Karpas-422 (cell line): ENCODE data around the gene MAGED4B. TPM values are rescaled to one million over a fixed set of nuclear protein-coding genes. Genes with fewer than 3 reads are reported as not detected.

Source experiments
- DNase-seq: peaks from one replicate; pipeline ENCODE4 v3.0.0-alpha.2; 2015
- H2AFZ ChIP-seq: fragments of 200-600 bp; sonication (generic); 2 replicates; pipeline ENCODE4 v1.6.1; 2014; ENCODE audit warnings: antibody characterized with exemption, low read length, mixed read lengths
- H3K27ac ChIP-seq: fragments of 200-600 bp; sonication (generic); 2 replicates; pipeline ENCODE4 v1.5.1; 2014; ENCODE audit warnings: mild to moderate bottlenecking, low read length, moderate library complexity
- H3K27me3 ChIP-seq: fragments of 200-600 bp; sonication (generic); 2 replicates; pipeline ENCODE4 v1.6.1; 2014; ENCODE audit warnings: low read length, mixed read lengths
- H3K36me3 ChIP-seq: fragments of 200-600 bp; sonication (generic); 2 replicates; pipeline ENCODE4 v1.6.1; 2014; ENCODE audit warnings: low read length, mixed read lengths; ENCODE audit not compliant: insufficient read depth
- H3K4me1 ChIP-seq: fragments of 200-600 bp; sonication (generic); 2 replicates; pipeline ENCODE4 v1.6.1; 2014; ENCODE audit warnings: mild to moderate bottlenecking, low read length, mixed read lengths
- H3K4me2 ChIP-seq: fragments of 200-600 bp; sonication (generic); 2 replicates; pipeline ENCODE4 v1.6.1; 2014; ENCODE audit warnings: low read length, low read depth, mild to moderate bottlenecking; ENCODE audit not compliant: poor library complexity, severe bottlenecking
- H3K4me3 ChIP-seq: fragments of 200-600 bp; sonication (generic); 2 replicates; pipeline ENCODE4 v1.5.1; 2014; ENCODE audit warnings: mild to moderate bottlenecking, antibody characterized with exemption, low read length, mixed read lengths
- H3K79me2 ChIP-seq: fragments of 200-600 bp; sonication (generic); 2 replicates; pipeline ENCODE4 v1.6.1; 2014; ENCODE audit warnings: mild to moderate bottlenecking, low read length, mixed read lengths
- H3K9ac ChIP-seq: fragments of 200-600 bp; sonication (generic); 2 replicates; pipeline ENCODE4 v1.6.0; 2014; ENCODE audit warnings: low read length
- H3K9me2 ChIP-seq: fragments of 200-600 bp; sonication (generic), shearing (Covaris generic); replicated peaks from 2 replicates; pipeline ENCODE4 v1.6.0; 2014; ENCODE audit warnings: mild to moderate bottlenecking, low read length, moderate library complexity; ENCODE audit not compliant: insufficient read depth
- H3K9me3 ChIP-seq: fragments of 300-700, 200-600 bp; sonication (generic); 2 replicates; pipeline ENCODE4 v1.6.1; 2014; ENCODE audit warnings: low read length, mixed read lengths
- H4K20me1 ChIP-seq: fragments of 200-600 bp; sonication (generic); 2 replicates; pipeline ENCODE4 v1.6.1; 2014; ENCODE audit warnings: mild to moderate bottlenecking, antibody characterized with exemption, low read length, low read depth; ENCODE audit not compliant: insufficient read depth
- small RNA-seq: library from RNA; depleted of rRNA; stranded (forward); fragments of <200 nt; gene quantifications from one replicate; pipeline ENCODE3, GENCODE V24; 2014
- total RNA-seq: library from RNA; depleted of rRNA; stranded (reverse); fragments of >200 nt; shearing (Covaris generic); gene quantifications from 2 replicates; pipeline ENCODE4 v1.2.3, GENCODE V29; 2014; ENCODE audit warnings: low replicate concordance; rRNA removed

The MAGED4B gene
- total RNA-seq, 1 experiment from 2014 or later = not detected

- no peaks in the 10 kb centered on the region for H3K79me2 ChIP-seq
- H3K36me3 ChIP-seq = no peaks in the 10 kb centered on the region
- no peak overlapping the region for H3K4me3 ChIP-seq
- H3K9ac ChIP-seq = no peak overlapping the region
- H2AFZ ChIP-seq = no peak overlapping the region
- no peaks in the 10 kb centered on the region for H3K9me3 ChIP-seq
- no peaks in the 10 kb centered on the region for H4K20me1 ChIP-seq
- no peak overlapping the region for H3K27ac ChIP-seq
- H3K9me2 ChIP-seq = no peaks in the 10 kb centered on the region
- H3K4me1 ChIP-seq = no peaks in the 10 kb centered on the region; the same call in 1 of the 2 replicates
- no peaks in the 10 kb centered on the region for H3K27me3 ChIP-seq
- no peak overlapping the region for H3K4me2 ChIP-seq
- DNase-seq = no peak
Observed at GRCh38 chrX:52015794-52016193, 53.2 kb downstream of the MAGED4B start.

Small RNA genes lying within 50 kb of the gene (small RNA-seq; reads per million reads assigned to genes)
- not detected for gene SNORA11E

Other genes starting within 250 kb of the MAGED4B start
- gene MAGED1, start 175.6 kb downstream of the MAGED4B start, total RNA-seq = 92.5 and 93.5 TPM in 2 replicates
- not detected in 2 replicates for gene MAGED4, start 115.7 kb upstream of the MAGED4B start, total RNA-seq